Measurements from ENCODE around the gene YIPF6. TPM values are rescaled to one million over a fixed set of nuclear protein-coding genes. Genes with fewer than 3 reads are reported as not detected.

YIPF6 gene
- total and polyA plus RNA-seq, 2 donors (not counting 3 experiments of a cell fraction or from before 2014, with no cell fraction given) = 17.1 to 29.6 TPM

GRCh38 chrX:68487924-68488323, 10.9 kb upstream of the YIPF6 start:
- Histone ChIP-seq H3K4me2 (ENCODE audit: insufficient read depth, low read length) (no peak overlapping the region), H3K9me3 (replicated peaks; ENCODE audit: control insufficient read depth, insufficient read depth, low read length) (no peaks in the 10 kb centered on the region), H3K27ac (ENCODE audit: insufficient read depth, low read depth, low read length) (no peak overlapping the region), H3K4me3 (replicated peaks in 1 of 3; ENCODE audit: insufficient read depth in 1 of 3, low read depth in 1 of 3, low read length in 3 of 3) (no peak overlapping the region), H3K79me2 (ENCODE audit: control insufficient read depth, insufficient read depth, low read length) (no peaks in the 10 kb centered on the region), H2AFZ (ENCODE audit: low read depth, low read length) (no peak overlapping the region), H4K20me1 (replicated peaks; ENCODE audit: control insufficient read depth, extremely low read depth, insufficient read depth, low read length) (no peaks in the 10 kb centered on the region), H3K9ac (replicated peaks; ENCODE audit: extremely low read depth, insufficient read depth, low read length) (no peak overlapping the region), H3K4me1 (ENCODE audit: control insufficient read depth, extremely low read depth, insufficient read depth, low read length) (no peaks in the 10 kb centered on the region), H3K27me3 (ENCODE audit: control insufficient read depth in 2 of 2, insufficient read depth in 2 of 2, low read length in 2 of 2) (no peaks in the 10 kb centered on the region), H3K9me1 (replicated peaks; ENCODE audit: control insufficient read depth, extremely low read depth, insufficient read depth, low read length) (no peaks in the 10 kb centered on the region), H3K36me3 (ENCODE audit: control insufficient read depth in 2 of 2, extremely low read depth in 1 of 2, insufficient read depth in 2 of 2, low read length in 2 of 2) (no peaks in the 10 kb centered on the region)
- DNase-seq (ENCODE audit: low read depth, low spot score) = no peak
- no peak for TF ChIP-seq FOS (IDR thresholded peaks at IDR 0.05; ENCODE audit: borderline replicate concordance, insufficient read depth, low read length)
- TF ChIP-seq, protein P1, sequence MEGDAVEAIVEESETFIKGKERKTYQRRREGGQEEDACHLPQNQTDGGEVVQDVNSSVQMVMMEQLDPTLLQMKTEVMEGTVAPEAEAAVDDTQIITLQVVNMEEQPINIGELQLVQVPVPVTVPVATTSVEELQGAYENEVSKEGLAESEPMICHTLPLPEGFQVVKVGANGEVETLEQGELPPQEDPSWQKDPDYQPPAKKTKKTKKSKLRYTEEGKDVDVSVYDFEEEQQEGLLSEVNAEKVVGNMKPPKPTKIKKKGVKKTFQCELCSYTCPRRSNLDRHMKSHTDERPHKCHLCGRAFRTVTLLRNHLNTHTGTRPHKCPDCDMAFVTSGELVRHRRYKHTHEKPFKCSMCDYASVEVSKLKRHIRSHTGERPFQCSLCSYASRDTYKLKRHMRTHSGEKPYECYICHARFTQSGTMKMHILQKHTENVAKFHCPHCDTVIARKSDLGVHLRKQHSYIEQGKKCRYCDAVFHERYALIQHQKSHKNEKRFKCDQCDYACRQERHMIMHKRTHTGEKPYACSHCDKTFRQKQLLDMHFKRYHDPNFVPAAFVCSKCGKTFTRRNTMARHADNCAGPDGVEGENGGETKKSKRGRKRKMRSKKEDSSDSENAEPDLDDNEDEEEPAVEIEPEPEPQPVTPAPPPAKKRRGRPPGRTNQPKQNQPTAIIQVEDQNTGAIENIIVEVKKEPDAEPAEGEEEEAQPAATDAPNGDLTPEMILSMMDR (IDR thresholded peaks at IDR 0.05; ENCODE audit: extremely low read depth in 1 of 2, insufficient read depth in 1 of 2, low read depth in 1 of 2, low read length in 2 of 2) = no peak
- no peak for TF ChIP-seq GATA2 (IDR thresholded peaks at IDR 0.05; ENCODE audit: insufficient read depth, insufficient read length, low read depth, low read length)
- no peak for TF ChIP-seq JUN (IDR thresholded peaks at IDR 0.05; ENCODE audit: borderline replicate concordance, insufficient read depth, insufficient read length, low read depth)
- ChIA-PET POLR2A (no interaction called here), CTCF (interaction anchor here (1.5 kb wide), 1 partner anchor 291 kb away, joined by 5 read pairs; no protein-coding TSS in a partner anchor)
- no TSS peak for BruUV-seq (replicated peaks)
- FAIRE-seq = no peak
- intact Hi-C loops (cut with micrococcal nuclease) (no loop called here), dilution Hi-C loops (cut with MboI; ENCODE audit: extremely low pct_ligation_motif_present, low sequenced_read_pairs) (no loop called here)

DNA sequence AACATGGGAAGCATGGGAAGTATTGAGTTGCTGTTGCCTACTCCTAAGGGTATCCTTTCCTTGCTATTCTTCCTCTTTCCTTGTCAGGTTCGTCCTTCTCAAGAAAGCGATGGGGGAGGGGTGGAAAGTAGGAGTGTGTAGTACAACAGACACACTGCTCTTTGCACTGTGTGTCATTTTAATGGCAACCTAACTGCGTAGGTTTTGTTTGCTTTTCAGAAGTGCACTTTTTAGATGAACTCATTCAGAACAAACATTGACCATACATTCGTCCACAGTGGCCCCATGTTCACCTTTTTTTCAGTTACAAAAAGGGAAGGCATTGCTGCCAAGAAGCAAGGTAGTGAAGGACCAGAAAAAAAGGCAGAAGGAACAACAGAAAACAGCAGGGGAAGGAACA, 10.2 kb upstream of the YIPF6 start:
- CTCF ChIA-PET = interaction anchor here (5.2 kb wide), 1 partner anchor 290 kb away, joined by 65 read pairs; no protein-coding TSS in a partner anchor
- no peaks in the 10 kb centered on the region for H3K4me1 ChIP-seq (ENCODE audit: control insufficient read depth, extremely low read depth, insufficient read depth, low read length)
- no peaks in the 10 kb centered on the region for H4K20me1 ChIP-seq (replicated peaks; ENCODE audit: control insufficient read depth, extremely low read depth, insufficient read depth, low read length)
- H2AFZ ChIP-seq (ENCODE audit: low read depth, low read length) = no peak overlapping the region
- no peaks in the 10 kb centered on the region for H3K9me3 ChIP-seq (replicated peaks; ENCODE audit: control insufficient read depth, insufficient read depth, low read length)
- no peaks in the 10 kb centered on the region for H3K36me3 ChIP-seq (ENCODE audit: control insufficient read depth in 2 of 2, extremely low read depth in 1 of 2, insufficient read depth in 2 of 2, low read length in 2 of 2)
- H3K27me3 ChIP-seq (ENCODE audit: control insufficient read depth in 2 of 2, insufficient read depth in 2 of 2, low read length in 2 of 2) = no peaks in the 10 kb centered on the region
- DNase-seq (ENCODE audit: low read depth, low spot score) (no peak), FAIRE-seq (no peak)
- no peak overlapping the region for H3K4me2 ChIP-seq (ENCODE audit: insufficient read depth, low read length)
- TF ChIP-seq EZH2 (IDR thresholded peaks at IDR 0.05; ENCODE audit: borderline replicate concordance, low read depth, low read length, severe bottlenecking) = no peak
- TF ChIP-seq POLR2A (IDR thresholded peaks at IDR 0.05; ENCODE audit: low read depth, low read length) = no peak
- TF ChIP-seq, protein P1 (IDR thresholded peaks at IDR 0.05; ENCODE audit: extremely low read depth in 1 of 2, insufficient read depth in 1 of 2, low read depth in 1 of 2, low read length in 2 of 2) = no peak
- no peak for TF ChIP-seq JUN (IDR thresholded peaks at IDR 0.05; ENCODE audit: borderline replicate concordance, insufficient read depth, insufficient read length, low read depth)
- no peak for TF ChIP-seq MAX (IDR thresholded peaks at IDR 0.05; ENCODE audit: insufficient read depth, insufficient read length)
- TF ChIP-seq MYC (IDR thresholded peaks at IDR 0.05; ENCODE audit: low read depth, low read length) = no peak
- no peak for TF ChIP-seq POLR2AphosphoS5 (IDR thresholded peaks at IDR 0.05; ENCODE audit: insufficient read depth, low read depth, low read length)
- no peak for TF ChIP-seq GATA2 (IDR thresholded peaks at IDR 0.05; ENCODE audit: insufficient read depth, insufficient read length, low read depth, low read length)
- no peak for TF ChIP-seq FOS (IDR thresholded peaks at IDR 0.05; ENCODE audit: borderline replicate concordance, insufficient read depth, low read length)
- BruUV-seq (replicated peaks) = no TSS peak
- no peaks in the 10 kb centered on the region for H3K79me2 ChIP-seq (ENCODE audit: control insufficient read depth, insufficient read depth, low read length)
- no peak overlapping the region for H3K27ac ChIP-seq (ENCODE audit: insufficient read depth, low read depth, low read length)
- POLR2A ChIA-PET = no interaction called here
- intact Hi-C loops (cut with micrococcal nuclease) = no loop called here
- dilution Hi-C loops (cut with MboI; ENCODE audit: extremely low pct_ligation_motif_present, low sequenced_read_pairs) = no loop called here
- H3K9me1 ChIP-seq (replicated peaks; ENCODE audit: control insufficient read depth, extremely low read depth, insufficient read depth, low read length) = no peaks in the 10 kb centered on the region
- H3K9ac ChIP-seq (replicated peaks; ENCODE audit: extremely low read depth, insufficient read depth, low read length) = no peak overlapping the region
- no peak overlapping the region for H3K4me3 ChIP-seq (replicated peaks in 1 of 3; ENCODE audit: insufficient read depth in 1 of 3, low read depth in 1 of 3, low read length in 3 of 3)
